Activated T-helper 1 cell treated with Interleukin-2 at 50 U/mL for 16 hours (primary cell): ENCODE data around the gene PSME1.

Experiments
- DNase-seq: peaks from one replicate; pipeline ENCODE4 v3.0.0-alpha.2; 2020; ENCODE audit warnings: low read depth

PSME1 gene

GRCh38 chr14:24146978-24147760 is 11.2 kb downstream of the PSME1 start, which contains the start of gene RNF31:
Gene RNF31 (plus strand): TSS chr14:24147498. CDS start chr14:24147699, 201 bp downstream.
- DNase-seq: peak; percentile 96

- no peak for DNase-seq
Measured at GRCh38 chr14:24147761-24148428, 11.9 kb downstream of the PSME1 start.

GRCh38 chr14:24149302-24149969 is 13.4 kb downstream of the PSME1 start:
- no peak for DNase-seq

GRCh38 chr14:24150061-24150460 is 14.1 kb downstream of the PSME1 start:
- DNase-seq: no peak

GRCh38 chr14:24150567-24150966 is 14.6 kb downstream of the PSME1 start:
- no peak for DNase-seq

- no peak for DNase-seq
Measured at GRCh38 chr14:24150993-24151392, 15.0 kb downstream of the PSME1 start.

GRCh38 chr14:24151404-24152080 is 15.5 kb downstream of the PSME1 start:
- DNase-seq: no peak

- DNase-seq: no peak
Measured at GRCh38 chr14:24155100-24155499, 19.1 kb downstream of the PSME1 start.

- DNase-seq: no peak
Measured at GRCh38 chr14:24156840-24157239, 20.8 kb downstream of the PSME1 start.

- no peak for DNase-seq
Measured at GRCh38 chr14:24157331-24157730, 21.3 kb downstream of the PSME1 start.

- DNase-seq: no peak
Measured at GRCh38 chr14:24159777-24160498, 23.9 kb downstream of the PSME1 start.

GRCh38 chr14:24160499-24160849 is 24.5 kb downstream of the PSME1 start:
- no peak for DNase-seq

GRCh38 chr14:24160850-24161804 is 25.1 kb downstream of the PSME1 start, which contains the start of gene IRF9:
Gene IRF9 (plus strand): TSS chr14:24161265. CDS start chr14:24162145, 880 bp downstream.
- DNase-seq: peak; percentile 92

GRCh38 chr14:24162093-24162492 is 26.1 kb downstream of the PSME1 start:
- DNase-seq: no peak

- DNase-seq: no peak
Measured at GRCh38 chr14:24164518-24164991, 28.6 kb downstream of the PSME1 start.

GRCh38 chr14:24165785-24166184 is 29.8 kb downstream of the PSME1 start:
- DNase-seq: no peak

GRCh38 chr14:24167469-24168114 is 31.6 kb downstream of the PSME1 start:
- DNase-seq: no peak

- DNase-seq: peak; percentile 49
Measured at GRCh38 chr14:24171422-24172260, 35.6 kb downstream of the PSME1 start, which contains the start of gene REC8. Gene REC8 (plus strand): TSS chr14:24172080. CDS start chr14:24172553, 473 bp downstream.
